HepG2 (cell line): ENCODE results near the gene GDF9. TPM values are rescaled to one million over a fixed set of nuclear protein-coding genes. Genes with fewer than 3 reads are reported as not detected.
A peak's percentile ranks its signal among the peaks of the same experiment; 100 is the strongest.

Experiments used
- CAMTA2 ChIP-seq: sonication (generic); formaldehyde crosslinking; IDR thresholded peaks from 2 replicates; pipeline ENCODE4 v1.4.0; 2020; ENCODE audit warnings: mild to moderate bottlenecking, missing genetic modification reagents, borderline replicate concordance
- ELF3 ChIP-seq: IDR thresholded peaks from 2 replicates; pipeline ENCODE4 v1.6.1; 2016; ENCODE audit warnings: missing genetic modification reagents, missing compliant biosample characterization
- GLI4 ChIP-seq: sonication (generic); formaldehyde crosslinking; IDR thresholded peaks from 2 replicates; pipeline ENCODE4 v1.5.1; 2020; ENCODE audit warnings: missing genetic modification reagents, mild to moderate bottlenecking, moderate library complexity, borderline replicate concordance
- MAFG ChIP-seq: sonication (generic); formaldehyde crosslinking; IDR thresholded peaks from 2 replicates; pipeline ENCODE4 v1.5.1; 2020; ENCODE audit warnings: mild to moderate bottlenecking, missing genetic modification reagents
- MAZ ChIP-seq, 2 experiments: sonication (generic) in 1 of 2; formaldehyde crosslinking in 1 of 2; IDR thresholded peaks; 2 replicates each; pipeline versions ENCODE4 v1.5.0 to v1.6.1; 2012 to 2020; ENCODE audit warnings: low read depth in 2 of 2, mild to moderate bottlenecking in 2 of 2, borderline replicate concordance in 1 of 2, improper control_type of control experiment in 1 of 2, low read length in 1 of 2, missing genetic modification reagents in 1 of 2, moderate library complexity in 1 of 2
- MBNL3 ChIP-seq: fragments of 250-450 bp; sonication (Bioruptor Pico); conservative IDR thresholded peaks from 2 replicates; pipeline ENCODE4 v1.8.0; 2022; ENCODE audit warnings: mild to moderate bottlenecking, inconsistent platforms
- RXRB ChIP-seq: IDR thresholded peaks from 2 replicates; pipeline ENCODE4 v1.6.1; 2016; ENCODE audit warnings: borderline replicate concordance, missing genetic modification reagents, missing compliant biosample characterization
- STAT5B ChIP-seq: sonication (generic); formaldehyde crosslinking; IDR thresholded peaks from 2 replicates; pipeline ENCODE4 v1.4.0; 2020; ENCODE audit warnings: missing genetic modification reagents
- ZNF12 ChIP-seq: sonication (generic); formaldehyde crosslinking; IDR thresholded peaks from 2 replicates; pipeline ENCODE4 v1.5.0; 2020; ENCODE audit warnings: missing genetic modification reagents
- ZNF264 ChIP-seq: sonication (generic); formaldehyde crosslinking; IDR thresholded peaks from 2 replicates; pipeline ENCODE4 v1.4.0; 2020; ENCODE audit warnings: missing genetic modification reagents
- ZNF569 ChIP-seq: sonication (generic); formaldehyde crosslinking; IDR thresholded peaks from 2 replicates; pipeline ENCODE4 v1.5.0; 2020; ENCODE audit warnings: mild to moderate bottlenecking, missing genetic modification reagents, moderate library complexity, borderline replicate concordance
- ZNF644 ChIP-seq: IDR thresholded peaks from 2 replicates; pipeline ENCODE4 v1.6.1; 2016; ENCODE audit warnings: low read depth
- ZNF780A ChIP-seq: sonication (generic); formaldehyde crosslinking; IDR thresholded peaks from 2 replicates; pipeline ENCODE4 v1.8.0; 2022; ENCODE audit warnings: mild to moderate bottlenecking, missing genetic modification reagents, moderate library complexity
- polyA plus RNA-seq, 8 experiments: library from polyadenylated mRNA; depleted of rRNA in 3 of 8; stranded (reverse) in 7 of 8; unstranded in 1 of 8; fragments of >200 nt; fragmentation: Illumina TruSeq in 4 of 8; extraction: Trizol in 4 of 8; gene quantifications; 2 replicates each; pipeline versions ENCODE4 v1.2.1 to v1.2.3, GENCODE V29; 2011 to 2016; ENCODE audit warnings: low read depth in 4 of 8, missing spikeins in 1 of 8, mixed read lengths in 1 of 8; ENCODE audit not compliant: insufficient read depth in 1 of 8
- total RNA-seq, 5 experiments: library from RNA; depleted of rRNA; stranded (reverse); fragments of >200 nt; fragmentation: Illumina TruSeq; extraction: Trizol; gene quantifications; 2 replicates each; pipeline ENCODE4 v1.2.3, GENCODE V29; 2016; ENCODE audit warnings: low read depth in 1 of 5
- TF ChIP-seq, protein P1 (sequence below): sonication (generic); formaldehyde crosslinking; IDR thresholded peaks from one replicate; pipeline ENCODE4 v1.5.1; 2020; ENCODE audit warnings: mild to moderate bottlenecking, missing genetic modification reagents; ENCODE audit errors: not compliant biosample characterization
- TF ChIP-seq, protein P2 (sequence below): sonication (generic); formaldehyde crosslinking; IDR thresholded peaks from 2 replicates; pipeline ENCODE4 v1.4.0; 2020; ENCODE audit warnings: missing genetic modification reagents; ENCODE audit errors: not compliant biosample characterization
- TF ChIP-seq, protein P3 (sequence below): sonication (generic); formaldehyde crosslinking; IDR thresholded peaks from 2 replicates; pipeline ENCODE4 v1.8.0; 2022; ENCODE audit warnings: mild to moderate bottlenecking, missing genetic modification reagents, borderline replicate concordance
- TF ChIP-seq, protein P4 (sequence below): IDR thresholded peaks from 2 replicates; pipeline ENCODE4 v1.6.1; 2016; ENCODE audit warnings: missing compliant biosample characterization, missing genetic modification reagents, borderline replicate concordance

GDF9 gene
- total and polyA plus RNA-seq, 2 of the 13 experiments (the other 11 are each of a cell fraction or from before 2014, with no cell fraction given), result 0.33 to 0.38 TPM

DNA sequence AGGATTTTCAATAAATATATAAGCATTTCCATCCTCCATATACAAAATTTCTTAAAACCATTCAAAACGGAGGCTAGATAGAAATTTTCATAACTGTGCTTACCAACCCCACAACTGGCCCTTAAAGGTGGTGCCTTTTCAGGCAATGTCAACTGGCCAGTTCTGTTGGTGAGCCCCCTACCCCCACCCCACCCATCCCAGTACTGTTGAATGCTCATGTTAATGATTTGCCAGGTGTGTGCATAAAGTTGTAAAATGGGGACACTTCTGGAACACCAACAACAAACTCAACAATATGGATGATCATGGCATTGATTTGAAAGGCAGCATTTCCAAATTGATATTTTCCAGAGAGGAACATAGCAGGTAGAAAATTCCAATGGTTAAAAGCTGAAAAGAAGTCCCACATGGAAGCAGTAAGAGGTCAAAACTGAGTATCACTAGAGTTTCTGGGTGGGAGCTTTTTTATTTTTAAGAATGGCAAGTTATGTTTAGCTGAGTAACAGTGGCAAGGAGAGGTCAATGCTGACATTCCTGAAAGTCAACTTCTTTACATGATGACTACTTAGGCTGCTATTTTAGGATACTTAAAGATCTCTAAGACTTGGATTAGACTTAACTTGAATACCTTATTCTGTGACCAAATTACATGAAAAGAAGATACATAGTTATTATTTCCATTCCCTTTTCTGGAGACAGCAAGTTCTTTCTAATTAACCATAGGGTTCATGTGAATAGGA is 9.9 kb upstream of the GDF9 start (continued):
- TF ChIP-seq ZNF12 (CRISPR knock-in tag) (no peak), ZNF569 (CRISPR knock-in tag) (no peak), MAZ (IDR thresholded peaks at IDR 0.05; ENCODE audit: borderline replicate concordance, low read depth, low read length) (peak; percentile 20; the same call in 1 of the 2 replicates), MAZ (CRISPR knock-in tag; IDR thresholded peaks at IDR 0.05; ENCODE audit: low read depth) (no peak), ZNF780A (CRISPR knock-in tag) (no peak), MAFG (CRISPR knock-in tag) (no peak), ZNF264 (CRISPR knock-in tag) (no peak), MBNL3 (CRISPR knock-in tag) (no peak), RXRB (CRISPR knock-in tag) (no peak), ZNF644 (CRISPR knock-in tag) (no peak), ELF3 (CRISPR knock-in tag) (no peak), GLI4 (no peak), CAMTA2 (CRISPR knock-in tag) (no peak), STAT5B (CRISPR knock-in tag) (no peak)
- TF ChIP-seq, protein P1, sequence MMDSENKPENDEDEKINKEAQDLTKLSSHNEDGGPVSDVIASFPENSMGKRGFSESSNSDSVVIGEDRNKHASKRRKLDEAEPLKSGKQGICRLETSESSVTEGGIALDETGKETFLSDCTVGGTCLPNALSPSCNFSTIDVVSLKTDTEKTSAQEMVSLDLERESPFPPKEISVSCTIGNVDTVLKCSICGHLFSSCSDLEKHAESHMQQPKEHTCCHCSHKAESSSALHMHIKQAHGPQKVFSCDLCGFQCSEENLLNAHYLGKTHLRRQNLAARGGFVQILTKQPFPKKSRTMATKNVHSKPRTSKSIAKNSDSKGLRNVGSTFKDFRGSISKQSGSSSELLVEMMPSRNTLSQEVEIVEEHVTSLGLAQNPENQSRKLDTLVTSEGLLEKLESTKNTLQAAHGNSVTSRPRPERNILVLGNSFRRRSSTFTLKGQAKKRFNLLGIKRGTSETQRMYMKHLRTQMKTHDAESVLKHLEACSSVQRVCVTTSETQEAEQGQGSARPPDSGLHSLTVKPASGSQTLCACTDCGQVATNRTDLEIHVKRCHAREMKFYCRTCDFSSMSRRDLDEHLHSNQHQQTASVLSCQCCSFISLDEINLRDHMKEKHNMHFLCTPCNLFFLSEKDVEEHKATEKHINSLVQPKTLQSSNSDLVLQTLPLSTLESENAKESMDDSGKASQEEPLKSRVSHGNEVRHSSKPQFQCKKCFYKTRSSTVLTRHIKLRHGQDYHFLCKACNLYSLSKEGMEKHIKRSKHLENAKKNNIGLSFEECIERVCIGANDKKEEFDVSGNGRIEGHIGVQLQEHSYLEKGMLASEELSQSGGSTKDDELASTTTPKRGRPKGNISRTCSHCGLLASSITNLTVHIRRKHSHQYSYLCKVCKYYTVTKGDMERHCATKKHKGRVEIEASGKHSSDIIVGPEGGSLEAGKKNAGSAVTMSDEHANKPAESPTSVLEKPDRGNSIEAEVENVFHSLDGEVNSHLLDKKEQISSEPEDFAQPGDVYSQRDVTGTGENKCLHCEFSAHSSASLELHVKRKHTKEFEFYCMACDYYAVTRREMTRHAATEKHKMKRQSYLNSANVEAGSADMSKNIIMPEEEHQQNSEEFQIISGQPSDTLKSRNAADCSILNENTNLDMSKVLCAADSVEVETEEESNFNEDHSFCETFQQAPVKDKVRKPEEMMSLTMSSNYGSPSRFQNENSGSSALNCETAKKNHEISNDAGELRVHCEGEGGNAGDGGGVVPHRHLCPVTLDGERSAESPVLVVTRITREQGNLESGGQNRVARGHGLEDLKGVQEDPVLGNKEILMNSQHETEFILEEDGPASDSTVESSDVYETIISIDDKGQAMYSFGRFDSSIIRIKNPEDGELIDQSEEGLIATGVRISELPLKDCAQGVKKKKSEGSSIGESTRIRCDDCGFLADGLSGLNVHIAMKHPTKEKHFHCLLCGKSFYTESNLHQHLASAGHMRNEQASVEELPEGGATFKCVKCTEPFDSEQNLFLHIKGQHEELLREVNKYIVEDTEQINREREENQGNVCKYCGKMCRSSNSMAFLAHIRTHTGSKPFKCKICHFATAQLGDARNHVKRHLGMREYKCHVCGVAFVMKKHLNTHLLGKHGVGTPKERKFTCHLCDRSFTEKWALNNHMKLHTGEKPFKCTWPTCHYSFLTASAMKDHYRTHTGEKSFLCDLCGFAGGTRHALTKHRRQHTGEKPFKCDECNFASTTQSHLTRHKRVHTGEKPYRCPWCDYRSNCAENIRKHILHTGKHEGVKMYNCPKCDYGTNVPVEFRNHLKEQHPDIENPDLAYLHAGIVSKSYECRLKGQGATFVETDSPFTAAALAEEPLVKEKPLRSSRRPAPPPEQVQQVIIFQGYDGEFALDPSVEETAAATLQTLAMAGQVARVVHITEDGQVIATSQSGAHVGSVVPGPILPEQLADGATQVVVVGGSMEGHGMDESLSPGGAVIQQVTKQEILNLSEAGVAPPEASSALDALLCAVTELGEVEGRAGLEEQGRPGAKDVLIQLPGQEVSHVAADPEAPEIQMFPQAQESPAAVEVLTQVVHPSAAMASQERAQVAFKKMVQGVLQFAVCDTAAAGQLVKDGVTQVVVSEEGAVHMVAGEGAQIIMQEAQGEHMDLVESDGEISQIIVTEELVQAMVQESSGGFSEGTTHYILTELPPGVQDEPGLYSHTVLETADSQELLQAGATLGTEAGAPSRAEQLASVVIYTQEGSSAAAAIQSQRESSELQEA, result no peak
- TF ChIP-seq, protein P2, sequence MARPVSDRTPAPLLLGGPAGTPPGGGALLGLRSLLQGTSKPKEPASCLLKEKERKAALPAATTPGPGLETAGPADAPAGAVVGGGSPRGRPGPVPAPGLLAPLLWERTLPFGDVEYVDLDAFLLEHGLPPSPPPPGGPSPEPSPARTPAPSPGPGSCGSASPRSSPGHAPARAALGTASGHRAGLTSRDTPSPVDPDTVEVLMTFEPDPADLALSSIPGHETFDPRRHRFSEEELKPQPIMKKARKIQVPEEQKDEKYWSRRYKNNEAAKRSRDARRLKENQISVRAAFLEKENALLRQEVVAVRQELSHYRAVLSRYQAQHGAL (CRISPR knock-in tag), result no peak
- TF ChIP-seq, protein P3, sequence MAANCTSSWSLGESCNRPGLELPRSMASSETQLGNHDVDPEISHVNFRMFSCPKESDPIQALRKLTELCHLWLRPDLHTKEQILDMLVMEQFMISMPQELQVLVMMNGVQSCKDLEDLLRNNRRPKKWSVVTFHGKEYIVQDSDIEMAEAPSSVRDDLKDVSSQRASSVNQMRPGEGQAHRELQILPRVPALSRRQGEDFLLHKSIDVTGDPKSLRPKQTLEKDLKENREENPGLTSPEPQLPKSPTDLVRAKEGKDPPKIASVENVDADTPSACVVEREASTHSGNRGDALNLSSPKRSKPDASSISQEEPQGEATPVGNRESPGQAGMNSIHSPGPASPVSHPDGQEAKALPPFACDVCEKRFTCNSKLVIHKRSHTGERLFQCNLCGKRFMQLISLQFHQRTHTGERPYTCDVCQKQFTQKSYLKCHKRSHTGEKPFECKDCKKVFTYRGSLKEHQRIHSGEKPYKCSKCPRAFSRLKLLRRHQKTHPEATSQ (CRISPR knock-in tag), result no peak
- TF ChIP-seq, protein P4, sequence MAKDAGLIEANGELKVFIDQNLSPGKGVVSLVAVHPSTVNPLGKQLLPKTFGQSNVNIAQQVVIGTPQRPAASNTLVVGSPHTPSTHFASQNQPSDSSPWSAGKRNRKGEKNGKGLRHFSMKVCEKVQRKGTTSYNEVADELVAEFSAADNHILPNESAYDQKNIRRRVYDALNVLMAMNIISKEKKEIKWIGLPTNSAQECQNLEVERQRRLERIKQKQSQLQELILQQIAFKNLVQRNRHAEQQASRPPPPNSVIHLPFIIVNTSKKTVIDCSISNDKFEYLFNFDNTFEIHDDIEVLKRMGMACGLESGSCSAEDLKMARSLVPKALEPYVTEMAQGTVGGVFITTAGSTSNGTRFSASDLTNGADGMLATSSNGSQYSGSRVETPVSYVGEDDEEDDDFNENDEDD, result no peak
